Measurements from ENCODE around the gene HIVEP2. TPM values are rescaled to one million over a fixed set of nuclear protein-coding genes. Genes with fewer than 3 reads are reported as not detected.

The HIVEP2 gene
- total RNA-seq, 1 donor from 2014 or later: 15.2 TPM

DNA sequence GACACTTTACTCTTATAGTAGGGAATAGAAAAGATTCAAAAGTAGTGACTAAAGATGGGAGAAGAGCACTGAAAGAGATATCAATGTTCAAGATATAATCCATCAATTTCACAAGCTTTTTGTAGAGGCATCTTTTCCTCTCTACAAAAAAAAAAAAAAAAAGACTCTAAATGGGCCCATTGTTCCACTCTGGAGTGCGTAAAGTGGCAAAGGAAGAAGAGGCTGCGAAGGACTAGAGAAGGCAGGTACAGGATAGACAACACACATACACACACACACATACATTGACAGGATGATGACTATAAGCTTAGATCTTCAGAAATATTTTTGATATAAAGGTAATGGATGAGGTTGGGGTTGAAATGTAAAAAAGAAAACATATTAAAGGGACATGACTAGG is 157.6 kb downstream of the HIVEP2 start:
- no peak overlapping the region for H3K27ac Mint-ChIP-seq
- no peak overlapping the region for H3K4me3 Mint-ChIP-seq
- TF ChIP-seq, protein P1, sequence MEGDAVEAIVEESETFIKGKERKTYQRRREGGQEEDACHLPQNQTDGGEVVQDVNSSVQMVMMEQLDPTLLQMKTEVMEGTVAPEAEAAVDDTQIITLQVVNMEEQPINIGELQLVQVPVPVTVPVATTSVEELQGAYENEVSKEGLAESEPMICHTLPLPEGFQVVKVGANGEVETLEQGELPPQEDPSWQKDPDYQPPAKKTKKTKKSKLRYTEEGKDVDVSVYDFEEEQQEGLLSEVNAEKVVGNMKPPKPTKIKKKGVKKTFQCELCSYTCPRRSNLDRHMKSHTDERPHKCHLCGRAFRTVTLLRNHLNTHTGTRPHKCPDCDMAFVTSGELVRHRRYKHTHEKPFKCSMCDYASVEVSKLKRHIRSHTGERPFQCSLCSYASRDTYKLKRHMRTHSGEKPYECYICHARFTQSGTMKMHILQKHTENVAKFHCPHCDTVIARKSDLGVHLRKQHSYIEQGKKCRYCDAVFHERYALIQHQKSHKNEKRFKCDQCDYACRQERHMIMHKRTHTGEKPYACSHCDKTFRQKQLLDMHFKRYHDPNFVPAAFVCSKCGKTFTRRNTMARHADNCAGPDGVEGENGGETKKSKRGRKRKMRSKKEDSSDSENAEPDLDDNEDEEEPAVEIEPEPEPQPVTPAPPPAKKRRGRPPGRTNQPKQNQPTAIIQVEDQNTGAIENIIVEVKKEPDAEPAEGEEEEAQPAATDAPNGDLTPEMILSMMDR (IDR thresholded peaks at IDR 0.05; ENCODE audit: unreplicated experiment): no peak

DNA sequence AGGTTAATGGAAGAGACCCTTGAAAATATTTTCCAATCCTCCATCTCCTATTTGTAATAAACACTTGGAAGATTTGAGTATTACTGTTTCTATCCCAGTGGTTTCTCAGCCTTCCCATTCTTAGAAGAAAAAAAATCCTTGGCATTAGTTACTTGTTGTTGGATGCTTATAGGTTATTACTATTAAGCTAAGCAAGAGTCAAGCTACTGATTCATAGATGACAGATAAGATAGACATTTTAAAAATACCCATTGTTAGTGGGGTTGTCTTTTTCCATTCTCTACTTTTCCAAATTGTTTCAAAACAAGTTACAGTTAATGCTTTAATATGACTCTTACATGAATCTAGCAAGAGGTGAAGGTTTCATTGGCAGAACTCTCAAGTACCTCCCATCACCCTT is 158.5 kb downstream of the HIVEP2 start:
- no peaks in the 10 kb centered on the region for H3K4me1 Mint-ChIP-seq

More for the DNA sequence above, 157.6 kb downstream of the HIVEP2 start:
- Mint-ChIP-seq H3K9me3 (no peaks in the 10 kb centered on the region), H3K27me3 (ENCODE audit: low read depth) (no peaks in the 10 kb centered on the region), H3K36me3 (no peaks in the 10 kb centered on the region), H3K4me1 (no peaks in the 10 kb centered on the region)
- no peak for DNase-seq (ENCODE audit: low spot score in 2 of 2, unreplicated experiment in 2 of 2)

DNA sequence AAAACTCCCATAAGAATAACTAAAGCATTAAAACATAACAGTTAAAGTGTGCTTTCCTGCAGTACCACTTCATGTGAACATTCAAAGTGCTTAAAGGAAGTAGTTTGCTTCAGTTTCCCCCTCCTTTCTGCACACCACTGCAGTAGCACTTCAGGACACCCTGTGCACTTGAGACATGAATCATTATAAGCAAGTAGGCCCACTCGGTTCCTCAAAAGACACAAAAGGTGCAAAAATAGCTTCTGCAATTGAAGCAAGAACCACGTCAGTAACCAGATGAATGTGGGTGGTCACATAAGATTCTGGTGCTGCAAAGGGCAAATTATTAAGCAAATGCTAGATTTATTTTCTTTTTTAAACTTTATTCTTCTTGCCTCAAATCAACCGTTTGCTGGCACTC is 160.6 kb downstream of the HIVEP2 start:
- no peaks in the 10 kb centered on the region for H3K36me3 Mint-ChIP-seq
- TF ChIP-seq, protein P1 (IDR thresholded peaks at IDR 0.05; ENCODE audit: unreplicated experiment): no peak
- no peak for DNase-seq (ENCODE audit: low spot score in 2 of 2, unreplicated experiment in 2 of 2)
- H3K9me3 Mint-ChIP-seq: no peaks in the 10 kb centered on the region
- no peak overlapping the region for H3K4me3 Mint-ChIP-seq
- no peaks in the 10 kb centered on the region for H3K27me3 Mint-ChIP-seq (ENCODE audit: low read depth)
- H3K27ac Mint-ChIP-seq: no peak overlapping the region
- H3K4me1 Mint-ChIP-seq: no peaks in the 10 kb centered on the region

More for the DNA sequence above, 158.5 kb downstream of the HIVEP2 start:
- Mint-ChIP-seq H3K27me3 (ENCODE audit: low read depth) (no peaks in the 10 kb centered on the region), H3K27ac (no peak overlapping the region), H3K9me3 (no peaks in the 10 kb centered on the region), H3K4me3 (no peak overlapping the region), H3K36me3 (no peaks in the 10 kb centered on the region)
- TF ChIP-seq, protein P1 (IDR thresholded peaks at IDR 0.05; ENCODE audit: unreplicated experiment): no peak
- no peak for DNase-seq (ENCODE audit: low spot score in 2 of 2, unreplicated experiment in 2 of 2)

DNA sequence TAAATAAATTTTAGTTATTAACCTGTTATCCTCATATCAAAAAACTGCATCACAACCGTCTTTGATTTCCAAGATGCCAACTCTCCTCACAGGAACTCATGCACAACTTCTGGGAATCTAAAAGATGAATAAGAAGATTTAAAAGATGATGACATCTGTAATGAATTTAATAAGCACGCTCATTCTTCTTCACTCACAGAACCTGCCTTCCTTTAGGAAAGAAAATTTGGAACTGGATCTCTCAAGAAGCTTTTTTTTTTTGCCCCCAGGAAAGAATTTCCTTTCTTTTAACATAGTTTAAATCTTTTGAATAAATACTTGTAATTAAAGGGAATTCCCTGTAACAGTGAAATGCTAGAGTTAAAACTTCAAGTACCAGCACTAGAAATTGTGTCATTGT is 161.5 kb downstream of the HIVEP2 start:
- DNase-seq (ENCODE audit: low spot score in 2 of 2, unreplicated experiment in 2 of 2): no peak
- TF ChIP-seq, protein P1 (IDR thresholded peaks at IDR 0.05; ENCODE audit: unreplicated experiment): no peak
- H3K4me1 Mint-ChIP-seq: no peaks in the 10 kb centered on the region
- no peaks in the 10 kb centered on the region for H3K9me3 Mint-ChIP-seq
- H3K27me3 Mint-ChIP-seq (ENCODE audit: low read depth): no peaks in the 10 kb centered on the region
- no peak overlapping the region for H3K27ac Mint-ChIP-seq
- no peaks in the 10 kb centered on the region for H3K36me3 Mint-ChIP-seq
- H3K4me3 Mint-ChIP-seq: no peak overlapping the region

DNA sequence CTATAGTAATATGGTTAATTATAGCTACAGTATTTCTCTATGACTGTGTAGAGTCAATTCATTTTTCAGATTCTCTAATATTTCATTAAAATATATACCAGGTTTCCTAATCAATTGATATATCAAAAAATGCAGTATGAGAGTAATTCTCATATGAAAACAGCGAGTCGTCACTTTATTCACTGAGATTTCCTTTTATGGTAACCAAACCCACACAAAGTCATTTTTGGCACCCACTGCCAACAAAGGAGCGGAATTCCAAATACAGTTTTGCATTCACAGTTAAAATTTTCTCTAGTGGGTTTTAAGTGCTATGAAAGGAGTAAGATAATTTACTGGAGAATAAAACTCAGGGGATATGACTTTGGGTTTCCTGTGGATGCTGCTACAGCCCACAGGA is 163.8 kb downstream of the HIVEP2 start:
- Mint-ChIP-seq H3K4me3 (no peak overlapping the region), H3K4me1 (no peaks in the 10 kb centered on the region), H3K36me3 (no peaks in the 10 kb centered on the region), H3K27ac (no peak overlapping the region), H3K27me3 (ENCODE audit: low read depth) (no peaks in the 10 kb centered on the region), H3K9me3 (no peaks in the 10 kb centered on the region)
- TF ChIP-seq, protein P1 (IDR thresholded peaks at IDR 0.05; ENCODE audit: unreplicated experiment): no peak
- no peak for DNase-seq (ENCODE audit: low spot score in 2 of 2, unreplicated experiment in 2 of 2)

Measured in mesothelial cell of epicardium (in vitro differentiated cells).